ENCODE data around the gene SCT.
A peak's percentile ranks its signal among the peaks of the same experiment; 100 is the strongest.

The SCT gene

GRCh38 chr11:643849-644738 lies 17.1 kb upstream of the SCT start:
- DNase-seq = no peak

GRCh38 chr11:643366-643765 lies 16.4 kb upstream of the SCT start:
- no peak for DNase-seq

- no peak for DNase-seq
Measured at GRCh38 chr11:641806-642370, 14.9 kb upstream of the SCT start.

- DNase-seq = no peak
Measured at GRCh38 chr11:640021-640706, 13.2 kb upstream of the SCT start.

DNA sequence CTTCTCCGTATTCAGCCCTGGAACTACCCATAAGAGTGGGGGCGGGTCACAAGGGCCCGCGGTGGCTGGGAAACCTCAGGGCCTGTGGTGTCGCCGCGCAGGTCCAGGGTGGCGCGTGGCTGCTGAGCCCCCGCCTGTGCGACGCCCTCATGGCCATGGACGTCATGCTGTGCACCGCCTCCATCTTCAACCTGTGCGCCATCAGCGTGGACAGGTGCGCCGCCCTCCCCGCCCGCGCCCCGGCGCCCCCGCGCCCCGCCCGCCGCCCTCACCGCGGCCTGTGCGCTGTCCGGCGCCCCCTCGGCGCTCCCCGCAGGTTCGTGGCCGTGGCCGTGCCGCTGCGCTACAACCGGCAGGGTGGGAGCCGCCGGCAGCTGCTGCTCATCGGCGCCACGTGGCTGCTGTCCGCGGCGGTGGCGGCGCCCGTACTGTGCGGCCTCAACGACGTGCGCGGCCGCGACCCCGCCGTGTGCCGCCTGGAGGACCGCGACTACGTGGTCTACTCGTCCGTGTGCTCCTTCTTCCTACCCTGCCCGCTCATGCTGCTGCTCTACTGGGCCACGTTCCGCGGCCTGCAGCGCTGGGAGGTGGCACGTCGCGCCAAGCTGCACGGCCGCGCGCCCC lies 12.5 kb upstream of the SCT start:
- no peak for DNase-seq

DNA sequence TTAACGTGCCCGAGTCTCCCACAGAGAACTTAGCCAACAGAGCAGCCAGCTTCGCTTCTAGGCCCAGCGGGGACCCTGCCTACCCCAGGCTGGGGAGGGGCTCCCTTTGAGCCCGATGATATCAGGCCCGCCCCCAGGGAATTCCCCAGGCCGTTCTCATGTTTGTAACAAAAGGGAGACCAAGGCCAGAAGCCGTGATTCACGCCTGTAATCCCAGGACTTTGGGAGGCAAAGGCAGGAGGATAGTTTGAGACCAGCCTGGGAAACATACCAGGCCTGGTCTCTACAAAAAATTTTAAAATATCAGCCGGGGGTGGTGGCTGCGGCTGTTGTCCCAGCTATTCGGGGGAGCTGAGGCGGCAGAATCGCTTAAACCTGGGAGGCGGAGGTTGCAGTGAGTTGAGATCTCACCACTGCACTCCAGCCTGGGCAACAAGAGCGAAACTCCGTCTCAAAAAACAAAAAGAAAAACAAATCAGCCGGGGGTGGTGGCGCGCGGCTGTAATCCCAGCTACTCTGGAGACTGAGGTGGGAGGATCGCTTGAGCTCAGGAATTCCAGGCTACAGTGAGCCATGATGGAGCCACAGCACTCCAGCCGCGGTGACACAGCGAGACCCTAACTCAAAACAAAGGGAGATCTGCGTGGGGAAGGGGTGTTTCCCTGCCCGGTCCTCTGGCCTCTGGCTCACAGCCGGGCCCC lies 11.8 kb upstream of the SCT start:
- DNase-seq = no peak

- DNase-seq = no peak
Measured at GRCh38 chr11:637593-638521, 10.9 kb upstream of the SCT start.

- DNase-seq = no peak
Measured at GRCh38 chr11:637333-637592, 10.3 kb upstream of the SCT start.

- DNase-seq = no peak
Measured at GRCh38 chr11:636511-637332, 9.7 kb upstream of the SCT start, which contains the start of gene DRD4. Gene DRD4 (plus strand): TSS chr11:637269. CDS start chr11:637305, 36 bp downstream.

DNA sequence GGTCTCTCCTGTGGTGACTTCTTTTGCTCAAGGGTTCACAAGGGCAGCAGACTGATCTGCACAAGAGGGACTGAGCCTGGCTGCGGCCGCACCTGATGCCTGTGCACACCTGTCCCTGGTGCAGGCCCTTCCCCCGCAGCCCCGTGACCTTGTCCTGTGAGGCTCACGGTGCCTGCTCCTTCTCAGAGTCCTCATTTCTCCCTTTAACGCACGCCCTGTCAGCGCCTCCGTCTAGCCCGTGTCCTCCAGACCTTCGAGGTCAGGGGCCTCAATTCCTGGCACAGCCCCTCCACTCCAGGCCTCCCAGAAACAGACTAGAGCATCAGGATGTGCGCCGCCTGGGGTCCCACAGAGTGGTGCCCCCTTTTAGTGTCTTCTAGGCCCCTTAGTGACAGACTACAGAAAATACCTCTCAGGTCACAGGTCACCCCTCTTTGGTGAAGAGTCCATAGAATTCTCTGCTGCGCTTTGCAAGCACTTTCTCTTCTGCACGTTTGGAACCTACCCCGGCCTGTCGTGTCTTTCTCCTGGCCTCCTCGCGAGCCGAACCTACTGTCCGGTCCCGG lies 9.0 kb upstream of the SCT start:
- no peak for DNase-seq

GRCh38 chr11:630871-631270 lies 3.9 kb upstream of the SCT start:
- no peak for DNase-seq

- DNase-seq = peak; percentile 38
Measured at GRCh38 chr11:629237-629583, 2.2 kb upstream of the SCT start.

GRCh38 chr11:628056-628455 lies 1.1 kb upstream of the SCT start:
- no peak for DNase-seq

- no peak for DNase-seq
Measured at GRCh38 chr11:627308-627576, 261 bp upstream of the SCT start.

GRCh38 chr11:625636-626268 lies 1.2 kb downstream of the SCT start:
- DNase-seq = no peak

- no peak for DNase-seq
Measured at GRCh38 chr11:624705-625635, 2.0 kb downstream of the SCT start, which contains the start of gene CDHR5. Gene CDHR5 (minus strand): TSS chr11:624955. CDS start chr11:624902, 53 bp downstream.

GRCh38 chr11:623999-624704 lies 2.8 kb downstream of the SCT start:
- DNase-seq = no peak

DNA sequence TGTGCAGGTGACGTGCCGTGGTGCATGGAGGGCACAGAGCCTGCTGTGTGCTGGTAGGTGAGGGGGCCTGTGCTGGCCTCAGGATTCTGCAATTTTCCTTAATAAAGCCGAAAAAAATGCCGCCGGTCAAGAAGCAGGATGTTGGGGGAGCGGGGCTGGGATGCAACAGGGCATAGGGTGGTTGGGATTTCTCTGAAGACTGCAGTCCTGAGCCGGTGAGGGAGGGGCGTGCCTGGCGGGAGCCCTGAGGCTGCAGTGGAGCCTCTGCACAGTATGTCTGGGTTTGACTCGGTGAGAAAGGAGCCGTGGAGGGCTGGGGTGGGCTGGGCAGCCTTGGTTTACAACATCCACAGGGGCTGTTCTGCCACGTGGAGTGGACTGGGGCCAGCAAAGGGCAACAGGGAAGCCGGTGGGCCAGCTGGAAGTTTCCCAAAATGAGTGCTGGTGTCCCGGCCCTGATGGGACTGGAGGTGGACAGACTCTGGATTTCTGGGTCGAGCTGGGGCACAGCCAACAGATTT lies 3.6 kb downstream of the SCT start:
- no peak for DNase-seq
